ENCODE results near the gene SFR1.

Gene SFR1

GRCh38 chr10:104089621-104090020 lies 32.4 kb upstream of the SFR1 start:
- no peaks in the 10 kb centered on the region for H3K9me3 ChIP-seq (replicated peaks; ENCODE audit: low read length)
- H3K4me3 ChIP-seq (ENCODE audit: low read length): no peak overlapping the region
- H3K27me3 ChIP-seq (ENCODE audit: control insufficient read depth, insufficient read depth, low read length): peaks cover 3% of the 10 kb centered on the region
- H3K9ac ChIP-seq (ENCODE audit: low read depth, low read length): no peak overlapping the region
- H3K4me1 ChIP-seq (ENCODE audit: control insufficient read depth, insufficient read depth, low read length): no peaks in the 10 kb centered on the region
- H3K36me3 ChIP-seq (ENCODE audit: insufficient read depth, low read length): no peaks in the 10 kb centered on the region
- no peak overlapping the region for H3K4me2 ChIP-seq (ENCODE audit: low read length)

- Histone ChIP-seq H3K4me2 (ENCODE audit: low read length) (no peak overlapping the region), H3K27me3 (ENCODE audit: control insufficient read depth, insufficient read depth, low read length) (peaks cover 3% of the 10 kb centered on the region), H3K4me3 (ENCODE audit: low read length) (no peak overlapping the region), H3K9ac (ENCODE audit: low read depth, low read length) (no peak overlapping the region), H3K4me1 (ENCODE audit: control insufficient read depth, insufficient read depth, low read length) (no peaks in the 10 kb centered on the region), H3K36me3 (ENCODE audit: insufficient read depth, low read length) (no peaks in the 10 kb centered on the region), H3K9me3 (replicated peaks; ENCODE audit: low read length) (no peaks in the 10 kb centered on the region)
Measured at GRCh38 chr10:104090611-104091010, 31.4 kb upstream of the SFR1 start.

DNA sequence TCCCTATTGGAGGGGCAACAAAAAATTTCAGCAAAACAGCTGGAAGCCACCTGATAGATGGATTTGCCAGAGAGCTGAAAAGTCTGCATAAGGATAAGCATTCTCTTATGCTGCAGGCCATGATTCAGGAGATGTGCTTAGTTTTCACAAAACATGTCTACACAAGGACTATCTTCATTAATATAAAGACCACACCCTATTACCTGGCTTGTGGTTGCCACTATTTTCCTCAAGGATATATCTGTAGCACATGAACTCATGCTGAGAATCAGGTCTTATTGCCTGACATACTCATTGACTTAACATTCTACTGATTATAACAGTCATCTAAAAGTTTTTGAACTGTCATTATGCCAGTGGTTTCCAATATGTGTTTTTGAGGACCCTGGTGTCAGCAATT lies 29.2 kb upstream of the SFR1 start:
- Histone ChIP-seq H3K27me3 (ENCODE audit: control insufficient read depth, insufficient read depth, low read length) (no peaks in the 10 kb centered on the region), H3K4me1 (ENCODE audit: control insufficient read depth, insufficient read depth, low read length) (no peaks in the 10 kb centered on the region), H3K36me3 (ENCODE audit: insufficient read depth, low read length) (no peaks in the 10 kb centered on the region), H3K4me2 (ENCODE audit: low read length) (no peak overlapping the region), H3K9me3 (replicated peaks; ENCODE audit: low read length) (peaks cover 3% of the 10 kb centered on the region), H3K4me3 (ENCODE audit: low read length) (no peak overlapping the region), H3K9ac (ENCODE audit: low read depth, low read length) (no peak overlapping the region)

GRCh38 chr10:104096692-104097091 lies 25.3 kb upstream of the SFR1 start:
- peaks cover 23% of the 10 kb centered on the region for H3K4me1 ChIP-seq (ENCODE audit: control insufficient read depth, insufficient read depth, low read length)
- H3K9me3 ChIP-seq (replicated peaks; ENCODE audit: low read length): peaks cover 3% of the 10 kb centered on the region
- H3K4me3 ChIP-seq (ENCODE audit: low read length): no peak overlapping the region
- no peaks in the 10 kb centered on the region for H3K27me3 ChIP-seq (ENCODE audit: control insufficient read depth, insufficient read depth, low read length)
- no peak overlapping the region for H3K9ac ChIP-seq (ENCODE audit: low read depth, low read length)
- H3K4me2 ChIP-seq (ENCODE audit: low read length): no peak overlapping the region
- H3K36me3 ChIP-seq (ENCODE audit: insufficient read depth, low read length): no peaks in the 10 kb centered on the region

- Histone ChIP-seq H3K4me2 (ENCODE audit: low read length) (no peak overlapping the region), H3K27me3 (ENCODE audit: control insufficient read depth, insufficient read depth, low read length) (no peaks in the 10 kb centered on the region), H3K36me3 (ENCODE audit: insufficient read depth, low read length) (no peaks in the 10 kb centered on the region), H3K9me3 (replicated peaks; ENCODE audit: low read length) (peaks cover 3% of the 10 kb centered on the region), H3K4me1 (ENCODE audit: control insufficient read depth, insufficient read depth, low read length) (peaks cover 23% of the 10 kb centered on the region), H3K9ac (ENCODE audit: low read depth, low read length) (no peak overlapping the region), H3K4me3 (ENCODE audit: low read length) (no peak overlapping the region)
Measured at GRCh38 chr10:104098358-104098925, 23.5 kb upstream of the SFR1 start.

DNA sequence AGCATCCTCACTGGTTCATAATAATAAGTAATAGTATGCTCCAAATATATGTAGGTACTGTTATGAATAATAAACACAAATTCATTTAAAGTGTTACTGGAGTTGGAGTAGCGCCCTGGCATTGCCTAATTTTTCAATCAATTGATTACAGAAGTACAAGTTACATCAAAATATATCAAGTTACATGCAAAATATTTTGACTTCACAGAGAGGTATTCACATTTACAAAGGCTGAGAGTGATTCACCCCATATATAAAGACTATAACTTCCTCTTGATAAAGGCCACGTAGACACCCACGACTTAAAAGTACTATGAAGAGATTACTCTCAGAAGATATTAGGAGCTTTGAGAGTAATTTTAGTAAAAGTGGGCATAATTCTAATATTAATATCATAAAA lies 22.7 kb upstream of the SFR1 start:
- Histone ChIP-seq H3K4me3 (ENCODE audit: low read length) (no peak overlapping the region), H3K9ac (ENCODE audit: low read depth, low read length) (no peak overlapping the region), H3K4me2 (ENCODE audit: low read length) (peak overlapping the region; percentile 4)

GRCh38 chr10:104099941-104100340 lies 22.0 kb upstream of the SFR1 start:
- Histone ChIP-seq H3K4me3 (ENCODE audit: low read length) (no peak overlapping the region), H3K4me1 (ENCODE audit: control insufficient read depth, insufficient read depth, low read length) (peaks cover 23% of the 10 kb centered on the region), H3K27me3 (ENCODE audit: control insufficient read depth, insufficient read depth, low read length) (no peaks in the 10 kb centered on the region), H3K4me2 (ENCODE audit: low read length) (peak overlapping the region; percentile 4), H3K9me3 (replicated peaks; ENCODE audit: low read length) (peaks cover 3% of the 10 kb centered on the region), H3K9ac (ENCODE audit: low read depth, low read length) (no peak overlapping the region), H3K36me3 (ENCODE audit: insufficient read depth, low read length) (no peaks in the 10 kb centered on the region)

More for the DNA sequence above, 22.7 kb upstream of the SFR1 start:
- Histone ChIP-seq H3K27me3 (ENCODE audit: control insufficient read depth, insufficient read depth, low read length) (no peaks in the 10 kb centered on the region), H3K9me3 (replicated peaks; ENCODE audit: low read length) (peaks cover 3% of the 10 kb centered on the region), H3K36me3 (ENCODE audit: insufficient read depth, low read length) (no peaks in the 10 kb centered on the region), H3K4me1 (ENCODE audit: control insufficient read depth, insufficient read depth, low read length) (peaks cover 23% of the 10 kb centered on the region)

GRCh38 chr10:104100795-104101194 lies 21.2 kb upstream of the SFR1 start:
- Histone ChIP-seq H3K9me3 (replicated peaks; ENCODE audit: low read length) (peaks cover 3% of the 10 kb centered on the region), H3K4me2 (ENCODE audit: low read length) (no peak overlapping the region), H3K4me3 (ENCODE audit: low read length) (no peak overlapping the region), H3K9ac (ENCODE audit: low read depth, low read length) (no peak overlapping the region), H3K27me3 (ENCODE audit: control insufficient read depth, insufficient read depth, low read length) (no peaks in the 10 kb centered on the region), H3K4me1 (ENCODE audit: control insufficient read depth, insufficient read depth, low read length) (peaks cover 23% of the 10 kb centered on the region), H3K36me3 (ENCODE audit: insufficient read depth, low read length) (no peaks in the 10 kb centered on the region)

DNA sequence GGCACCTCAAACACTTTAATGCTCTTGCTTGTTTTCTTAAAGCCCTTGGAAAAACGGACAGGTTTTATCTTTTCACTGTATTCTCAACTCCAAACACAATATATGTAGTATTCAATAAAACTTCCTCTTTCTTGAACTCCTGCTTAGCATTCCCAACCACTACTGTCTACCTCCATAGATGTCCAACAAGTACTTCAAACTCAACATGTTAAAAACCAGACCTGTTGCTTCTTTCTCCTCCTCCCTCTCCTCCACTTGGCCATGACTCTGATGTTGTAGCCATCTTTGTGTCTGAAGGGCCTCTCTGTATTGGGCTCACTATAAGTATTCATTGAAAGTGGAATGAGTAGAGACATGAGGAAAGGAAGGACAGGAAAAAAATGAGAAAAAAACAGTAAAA lies 20.1 kb upstream of the SFR1 start:
- Histone ChIP-seq H3K9ac (ENCODE audit: low read depth, low read length) (no peak overlapping the region), H3K4me1 (ENCODE audit: control insufficient read depth, insufficient read depth, low read length) (peaks cover 23% of the 10 kb centered on the region), H3K9me3 (replicated peaks; ENCODE audit: low read length) (peaks cover under 1% of the 10 kb centered on the region), H3K4me3 (ENCODE audit: low read length) (no peak overlapping the region), H3K4me2 (ENCODE audit: low read length) (no peak overlapping the region), H3K27me3 (ENCODE audit: control insufficient read depth, insufficient read depth, low read length) (no peaks in the 10 kb centered on the region), H3K36me3 (ENCODE audit: insufficient read depth, low read length) (no peaks in the 10 kb centered on the region)

DNA sequence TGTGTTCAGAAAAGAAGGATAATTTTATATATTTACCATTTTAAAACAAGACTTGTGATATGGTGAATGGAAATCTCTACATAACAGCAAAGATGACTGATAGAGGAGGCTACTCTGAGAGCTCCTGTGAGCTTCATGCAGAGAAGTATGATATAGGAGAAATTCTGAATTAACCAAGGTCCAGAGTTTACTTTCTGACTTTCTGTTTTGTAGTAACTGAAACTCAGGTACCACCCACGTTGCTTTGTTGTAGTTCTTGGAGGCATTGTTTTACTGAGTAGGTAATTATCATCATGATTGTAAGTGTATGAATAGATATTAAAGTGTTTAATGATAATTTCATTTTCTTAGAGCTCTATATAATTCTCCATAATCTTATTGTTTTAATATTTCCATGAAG lies 18.0 kb upstream of the SFR1 start:
- Histone ChIP-seq H3K9me3 (replicated peaks; ENCODE audit: low read length) (no peaks in the 10 kb centered on the region), H3K36me3 (ENCODE audit: insufficient read depth, low read length) (no peaks in the 10 kb centered on the region), H3K9ac (ENCODE audit: low read depth, low read length) (no peak overlapping the region), H3K4me3 (ENCODE audit: low read length) (no peak overlapping the region), H3K4me1 (ENCODE audit: control insufficient read depth, insufficient read depth, low read length) (peaks cover 15% of the 10 kb centered on the region), H3K4me2 (ENCODE audit: low read length) (no peak overlapping the region), H3K27me3 (ENCODE audit: control insufficient read depth, insufficient read depth, low read length) (no peaks in the 10 kb centered on the region)

- H3K9me3 ChIP-seq (replicated peaks; ENCODE audit: low read length): no peaks in the 10 kb centered on the region
- H3K36me3 ChIP-seq (ENCODE audit: insufficient read depth, low read length): no peaks in the 10 kb centered on the region
- no peaks in the 10 kb centered on the region for H3K27me3 ChIP-seq (ENCODE audit: control insufficient read depth, insufficient read depth, low read length)
- H3K4me3 ChIP-seq (ENCODE audit: low read length): no peak overlapping the region
- H3K4me2 ChIP-seq (ENCODE audit: low read length): no peak overlapping the region
- H3K4me1 ChIP-seq (ENCODE audit: control insufficient read depth, insufficient read depth, low read length): peaks cover 12% of the 10 kb centered on the region
- no peak overlapping the region for H3K9ac ChIP-seq (ENCODE audit: low read depth, low read length)
Measured at GRCh38 chr10:104104418-104104817, 17.6 kb upstream of the SFR1 start.

DNA sequence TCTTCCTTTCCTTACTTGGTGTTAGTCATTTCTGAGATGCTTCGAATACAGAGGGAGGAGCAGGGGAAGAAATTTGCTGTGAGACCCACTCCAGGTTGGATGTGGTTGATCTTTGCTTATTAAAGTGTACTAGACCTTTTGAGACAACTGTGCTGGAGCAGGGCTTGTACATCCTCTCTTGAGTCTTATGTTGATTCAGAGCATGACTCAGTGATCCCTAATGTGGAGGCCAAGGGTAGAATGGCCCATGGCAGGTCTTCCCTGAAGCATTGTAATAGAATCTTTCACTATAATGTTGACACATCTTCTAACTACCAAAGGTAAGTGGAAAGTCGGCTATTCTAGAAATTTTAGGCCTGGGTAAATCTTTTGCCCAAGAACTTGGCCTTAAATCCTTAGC lies 17.0 kb upstream of the SFR1 start:
- H3K4me3 ChIP-seq (ENCODE audit: low read length): no peak overlapping the region
- H3K4me2 ChIP-seq (ENCODE audit: low read length): no peak overlapping the region
- H3K36me3 ChIP-seq (ENCODE audit: insufficient read depth, low read length): no peaks in the 10 kb centered on the region
- no peak overlapping the region for H3K9ac ChIP-seq (ENCODE audit: low read depth, low read length)
- no peaks in the 10 kb centered on the region for H3K27me3 ChIP-seq (ENCODE audit: control insufficient read depth, insufficient read depth, low read length)
- H3K9me3 ChIP-seq (replicated peaks; ENCODE audit: low read length): no peaks in the 10 kb centered on the region
- H3K4me1 ChIP-seq (ENCODE audit: control insufficient read depth, insufficient read depth, low read length): peaks cover 12% of the 10 kb centered on the region

Measured in skeletal muscle satellite cell (primary cell).